Keratinocyte (primary cell): ENCODE measurements around the gene PRIMA1. TPM values are rescaled to one million over a fixed set of nuclear protein-coding genes. Genes with fewer than 3 reads are reported as not detected.

Experiments
- DNase-seq: peaks from one replicate; pipeline ENCODE4 v3.0.0-alpha.2; 2011; ENCODE audit warnings: low read depth, missing footprints, low spot score
- FAIRE-seq: peaks from 2 replicates; lab custom pipeline; 2011; peaks lifted over from hg19 to GRCh38; lab: Jason Lieb, UNC
- H2AFZ ChIP-seq: 2 replicates; pipeline ENCODE4 v1.6.0; 2012; ENCODE audit warnings: low read length, control low read depth, inconsistent platforms; ENCODE audit not compliant: control insufficient read depth
- H3K27ac ChIP-seq: 2 replicates; pipeline ENCODE4 v1.5.1; 2011; ENCODE audit warnings: low read length; ENCODE audit not compliant: control insufficient read depth, insufficient read depth
- H3K27me3 ChIP-seq: 3 replicates; pipeline ENCODE4 v1.6.0; 2011; ENCODE audit warnings: low read length; ENCODE audit not compliant: control insufficient read depth, insufficient read depth; ENCODE audit errors: extremely low read depth
- H3K36me3 ChIP-seq, 2 experiments: 2 replicates in 1 of 2; 3 replicates in 1 of 2; pipeline ENCODE4 v1.5.1; 2011; ENCODE audit warnings: low read length in 2 of 2, mild to moderate bottlenecking in 1 of 2; ENCODE audit not compliant: control insufficient read depth in 2 of 2, insufficient read depth in 2 of 2; ENCODE audit errors: extremely low read depth in 1 of 2
- H3K4me1 ChIP-seq: 3 replicates; pipeline ENCODE4 v1.5.1; 2011; ENCODE audit warnings: low read length; ENCODE audit not compliant: control insufficient read depth, insufficient read depth; ENCODE audit errors: extremely low read depth
- H3K4me2 ChIP-seq: 3 replicates; pipeline ENCODE4 v1.6.0; 2011; ENCODE audit warnings: low read depth, low read length; ENCODE audit not compliant: control insufficient read depth, insufficient read depth; ENCODE audit errors: extremely low read depth
- H3K4me3 ChIP-seq, 3 experiments: fragments of 200-600 bp in 1 of 3; sonication (generic) in 1 of 3; 2 replicates in 2 of 3; 3 replicates in 1 of 3; pipeline ENCODE4 v1.5.1; 2011 to 2016; ENCODE audit warnings: low read length in 3 of 3, mild to moderate bottlenecking in 3 of 3, control low read depth in 2 of 3, inconsistent platforms in 1 of 3, low read depth in 1 of 3, mixed read lengths in 1 of 3, mixed run types in 1 of 3, moderate library complexity in 1 of 3; ENCODE audit not compliant: control insufficient read depth in 2 of 3, insufficient read depth in 2 of 3; ENCODE audit errors: extremely low read depth in 1 of 3
- H3K79me2 ChIP-seq: 2 replicates; pipeline ENCODE4 v1.6.0; 2012; ENCODE audit warnings: low read length; ENCODE audit not compliant: control insufficient read depth, insufficient read depth
- H3K9ac ChIP-seq: 3 replicates; pipeline ENCODE4 v1.6.0; 2011; ENCODE audit warnings: low read length; ENCODE audit not compliant: control insufficient read depth, insufficient read depth; ENCODE audit errors: extremely low read depth
- H3K9me1 ChIP-seq: 3 replicates; pipeline ENCODE4 v1.6.0; 2011; ENCODE audit warnings: low read length; ENCODE audit not compliant: control insufficient read depth, insufficient read depth; ENCODE audit errors: extremely low read depth
- H3K9me3 ChIP-seq: 2 replicates; pipeline ENCODE4 v1.5.1; 2012; ENCODE audit warnings: low read depth, low read length; ENCODE audit not compliant: control insufficient read depth
- H4K20me1 ChIP-seq: 3 replicates; pipeline ENCODE4 v1.6.0; 2011; ENCODE audit warnings: low read length; ENCODE audit not compliant: control insufficient read depth, insufficient read depth; ENCODE audit errors: extremely low read depth
- CTCF ChIP-seq, 3 experiments: IDR thresholded peaks in 1 of 3; conservative IDR thresholded peaks in 1 of 3; optimal IDR thresholded peaks in 1 of 3; 2 replicates in 2 of 3; 3 replicates in 1 of 3; pipeline versions ENCODE3 to v1.5.1; 2011; ENCODE audit warnings: low read length in 3 of 3, mild to moderate bottlenecking in 3 of 3, moderate library complexity in 2 of 3, control low read depth in 1 of 3, inconsistent platforms in 1 of 3; ENCODE audit not compliant: insufficient read depth in 2 of 3; ENCODE audit errors: extremely low read depth in 1 of 3
- EZH2 ChIP-seq: IDR thresholded peaks from one replicate; pipeline ENCODE4 v1.6.1; 2012; ENCODE audit warnings: inconsistent platforms, mild to moderate bottlenecking, low read length, moderate library complexity
- dilution Hi-C: fragments of 300-500 bp; cut with MboI; formaldehyde crosslinking; loops from one replicate; pipeline ENCODE4 v1.7.0; 2020; ENCODE audit warnings: low sequenced_read_pairs; ENCODE audit not compliant: extremely low pct_ligation_motif_present
- polyA plus RNA-seq, 5 experiments: library from polyadenylated mRNA; depleted of rRNA in 3 of 5; stranded (reverse) in 3 of 5; stranded (forward) in 1 of 5; unstranded in 1 of 5; fragments of >200 nt; gene quantifications; 1 replicate in 1 of 5; 2 replicates in 3 of 5; 3 replicates in 1 of 5; pipeline versions ENCODE4 v1.2.1 to v1.2.3, GENCODE V29; 2011 to 2012; ENCODE audit warnings: missing spikeins in 2 of 5, low read depth in 1 of 5, low replicate concordance in 1 of 5

Gene PRIMA1
- polyA plus RNA-seq, 1 donor (not counting 4 experiments of a cell fraction or from before 2014, with no cell fraction given): not detected

- no peak overlapping the region for H3K4me3 ChIP-seq
- no peaks in the 10 kb centered on the region for H3K4me1 ChIP-seq
- H4K20me1 ChIP-seq: no peaks in the 10 kb centered on the region
- H3K36me3 ChIP-seq: no peaks in the 10 kb centered on the region
- dilution Hi-C loops: no loop called here
- H3K4me2 ChIP-seq: no peak overlapping the region
- H3K79me2 ChIP-seq: no peaks in the 10 kb centered on the region
- no peak for TF ChIP-seq EZH2
- TF ChIP-seq CTCF (optimal IDR thresholded peaks at IDR 0.05 in 1 of 3, IDR thresholded peaks at IDR 0.05 in 1 of 3, conservative IDR thresholded peaks at IDR 0.05 in 1 of 3; ENCODE audit: extremely low read depth in 1 of 3, insufficient read depth in 2 of 3, low read length in 3 of 3): no peak
- no peak overlapping the region for H3K27ac ChIP-seq
- no peak overlapping the region for H2AFZ ChIP-seq
- no peak overlapping the region for H3K9ac ChIP-seq
- FAIRE-seq (no peak), DNase-seq (no peak)
- H3K27me3 ChIP-seq: peaks cover 5% of the 10 kb centered on the region
- no peaks in the 10 kb centered on the region for H3K9me3 ChIP-seq
- H3K9me1 ChIP-seq: no peaks in the 10 kb centered on the region
Observed at GRCh38 chr14:93690146-93690545, 98.1 kb downstream of the PRIMA1 start.

GRCh38 chr14:93688820-93689219 lies 99.5 kb downstream of the PRIMA1 start:
- Histone ChIP-seq H3K79me2 (no peaks in the 10 kb centered on the region), H3K36me3 (no peaks in the 10 kb centered on the region), H3K9me1 (no peaks in the 10 kb centered on the region), H3K27me3 (peaks cover 5% of the 10 kb centered on the region), H3K4me1 (no peaks in the 10 kb centered on the region), H3K4me3 (no peak overlapping the region), H3K9ac (no peak overlapping the region), H2AFZ (no peak overlapping the region), H4K20me1 (no peaks in the 10 kb centered on the region), H3K9me3 (no peaks in the 10 kb centered on the region), H3K4me2 (no peak overlapping the region), H3K27ac (no peak overlapping the region)
- dilution Hi-C loops: no loop called here
- DNase-seq (no peak), FAIRE-seq (no peak)
- TF ChIP-seq EZH2 (no peak), CTCF (optimal IDR thresholded peaks at IDR 0.05 in 1 of 3, IDR thresholded peaks at IDR 0.05 in 1 of 3, conservative IDR thresholded peaks at IDR 0.05 in 1 of 3; ENCODE audit: extremely low read depth in 1 of 3, insufficient read depth in 2 of 3, low read length in 3 of 3) (no peak)
